SK-N-SH (cell line): ENCODE results near the gene PNMA1.

ENCODE experiments used
- CHD2 ChIP-seq: fragments of 150-350 bp; IDR thresholded peaks from 2 replicates; pipeline ENCODE4 v1.6.1; 2018; ENCODE audit warnings: low read length; ENCODE audit not compliant: partially characterized antibody
- GABPA ChIP-seq: IDR thresholded peaks from 2 replicates; pipeline ENCODE4 v1.4.0; 2012; ENCODE audit warnings: low read depth, mild to moderate bottlenecking
- POLR2AphosphoS5 ChIP-seq: IDR thresholded peaks from 2 replicates; pipeline ENCODE4 v1.6.1; 2012; ENCODE audit warnings: low read depth, low read length
- TCF12 ChIP-seq: IDR thresholded peaks from 2 replicates; pipeline ENCODE4 v1.4.0; 2012
- TF ChIP-seq, protein P1 (sequence below): fragments of 200-600 bp; sonication (generic); IDR thresholded peaks from 2 replicates; pipeline ENCODE4 v1.6.1; 2017; ENCODE audit warnings: antibody characterized with exemption, mild to moderate bottlenecking, moderate library complexity

DNA sequence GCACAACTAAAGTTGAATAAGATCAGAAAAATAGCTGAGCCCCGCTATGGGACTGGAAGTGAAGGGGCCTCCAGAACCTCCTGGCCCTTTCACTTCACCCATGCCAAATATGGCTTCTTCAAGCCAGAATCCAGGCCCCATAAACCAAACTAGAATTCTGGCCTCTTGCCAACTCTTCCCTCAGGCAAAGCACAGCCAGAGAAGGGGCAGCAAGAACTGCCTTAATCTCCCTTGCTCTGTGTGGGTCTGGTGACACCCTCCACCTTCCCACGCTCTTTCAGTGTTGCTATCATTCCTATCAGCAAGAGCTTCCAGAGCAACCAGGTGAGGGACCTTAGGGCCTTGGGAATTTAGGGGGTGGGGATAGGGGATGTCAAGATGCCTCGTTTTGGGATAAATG lies 3.1 kb upstream of the PNMA1 start:
- TF ChIP-seq, protein P1, sequence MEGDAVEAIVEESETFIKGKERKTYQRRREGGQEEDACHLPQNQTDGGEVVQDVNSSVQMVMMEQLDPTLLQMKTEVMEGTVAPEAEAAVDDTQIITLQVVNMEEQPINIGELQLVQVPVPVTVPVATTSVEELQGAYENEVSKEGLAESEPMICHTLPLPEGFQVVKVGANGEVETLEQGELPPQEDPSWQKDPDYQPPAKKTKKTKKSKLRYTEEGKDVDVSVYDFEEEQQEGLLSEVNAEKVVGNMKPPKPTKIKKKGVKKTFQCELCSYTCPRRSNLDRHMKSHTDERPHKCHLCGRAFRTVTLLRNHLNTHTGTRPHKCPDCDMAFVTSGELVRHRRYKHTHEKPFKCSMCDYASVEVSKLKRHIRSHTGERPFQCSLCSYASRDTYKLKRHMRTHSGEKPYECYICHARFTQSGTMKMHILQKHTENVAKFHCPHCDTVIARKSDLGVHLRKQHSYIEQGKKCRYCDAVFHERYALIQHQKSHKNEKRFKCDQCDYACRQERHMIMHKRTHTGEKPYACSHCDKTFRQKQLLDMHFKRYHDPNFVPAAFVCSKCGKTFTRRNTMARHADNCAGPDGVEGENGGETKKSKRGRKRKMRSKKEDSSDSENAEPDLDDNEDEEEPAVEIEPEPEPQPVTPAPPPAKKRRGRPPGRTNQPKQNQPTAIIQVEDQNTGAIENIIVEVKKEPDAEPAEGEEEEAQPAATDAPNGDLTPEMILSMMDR: no peak
- TF ChIP-seq POLR2AphosphoS5 (no peak), CHD2 (no peak), TCF12 (no peak), GABPA (no peak)
